ENCODE results near the gene CCL21. TPM values are rescaled to one million over a fixed set of nuclear protein-coding genes. Genes with fewer than 3 reads are reported as not detected.
A peak's percentile ranks its signal among the peaks of the same experiment; 100 is the strongest.

CCL21 gene
- total and polyA plus RNA-seq, 2 of the 13 experiments (the other 11 are each of a cell fraction or from before 2014, with no cell fraction given), result not detected

DNA sequence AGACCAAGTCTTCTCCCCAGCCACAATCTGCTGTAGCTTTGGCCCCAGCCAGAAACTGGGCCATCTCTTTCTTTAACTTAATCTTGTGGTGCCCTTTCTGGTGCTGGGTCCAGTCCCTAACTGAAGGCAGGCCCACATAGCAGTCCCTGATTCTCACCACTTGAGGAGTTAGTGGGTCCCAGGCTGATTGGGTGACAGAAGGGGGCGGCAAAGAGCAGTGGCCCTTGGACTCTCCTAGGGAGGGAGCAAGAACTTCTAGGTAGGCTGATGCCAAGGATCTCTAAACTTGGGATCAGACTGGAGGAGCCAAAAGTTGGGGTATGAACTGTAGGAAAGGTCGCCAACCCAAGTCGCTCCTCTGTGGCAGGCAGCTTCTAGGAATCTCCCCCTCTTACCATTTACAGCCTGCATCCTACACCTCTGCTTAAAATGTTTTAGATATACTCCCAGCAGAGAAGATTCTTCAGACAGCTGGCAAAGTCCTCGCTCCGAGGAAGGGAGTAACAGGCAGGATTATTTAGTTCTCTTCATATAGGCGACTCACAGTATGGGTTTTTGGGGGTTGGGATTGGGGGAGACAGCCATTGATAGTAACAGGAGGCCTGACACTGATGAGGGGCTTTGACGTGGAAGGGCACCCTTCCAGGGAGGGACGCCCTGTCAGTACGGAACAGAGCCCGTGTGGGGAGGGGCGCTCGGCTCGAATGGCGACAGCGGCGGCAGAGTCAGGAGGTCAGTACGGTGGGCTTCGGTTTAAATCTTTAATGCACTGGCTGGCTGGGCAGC is 45.5 kb downstream of the CCL21 start (continued):
- 0 out of 2 replicates have a peak, but pooled peaks have one; percentile 23 for TF ChIP-seq ZNF644 (CRISPR knock-in tag; IDR thresholded peaks at IDR 0.05; ENCODE audit: low read depth)
- no peak for TF ChIP-seq ISX (CRISPR knock-in tag; conservative IDR thresholded peaks at IDR 0.05)
- no peak for TF ChIP-seq POGZ (CRISPR knock-in tag; IDR thresholded peaks at IDR 0.05)
- TF ChIP-seq, protein P1, sequence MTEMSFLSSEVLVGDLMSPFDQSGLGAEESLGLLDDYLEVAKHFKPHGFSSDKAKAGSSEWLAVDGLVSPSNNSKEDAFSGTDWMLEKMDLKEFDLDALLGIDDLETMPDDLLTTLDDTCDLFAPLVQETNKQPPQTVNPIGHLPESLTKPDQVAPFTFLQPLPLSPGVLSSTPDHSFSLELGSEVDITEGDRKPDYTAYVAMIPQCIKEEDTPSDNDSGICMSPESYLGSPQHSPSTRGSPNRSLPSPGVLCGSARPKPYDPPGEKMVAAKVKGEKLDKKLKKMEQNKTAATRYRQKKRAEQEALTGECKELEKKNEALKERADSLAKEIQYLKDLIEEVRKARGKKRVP (CRISPR knock-in tag; IDR thresholded peaks at IDR 0.05), result no peak
- no peak for TF ChIP-seq ZNF484 (CRISPR knock-in tag; IDR thresholded peaks at IDR 0.05; ENCODE audit: borderline replicate concordance, low read depth)
- TF ChIP-seq FOXP1 (IDR thresholded peaks at IDR 0.05), result no peak
- TF ChIP-seq FOXP1 (CRISPR knock-in tag; IDR thresholded peaks at IDR 0.05), result no peak
- no peak for TF ChIP-seq ZNF546 (CRISPR knock-in tag; conservative IDR thresholded peaks at IDR 0.05)
- no peak for TF ChIP-seq MXD1 (CRISPR knock-in tag; IDR thresholded peaks at IDR 0.05)
- no peak for TF ChIP-seq ZNF878 (CRISPR knock-in tag; IDR thresholded peaks at IDR 0.05)
- no peak for TF ChIP-seq ZFAT (CRISPR knock-in tag; conservative IDR thresholded peaks at IDR 0.05)
- TF ChIP-seq, protein P2, sequence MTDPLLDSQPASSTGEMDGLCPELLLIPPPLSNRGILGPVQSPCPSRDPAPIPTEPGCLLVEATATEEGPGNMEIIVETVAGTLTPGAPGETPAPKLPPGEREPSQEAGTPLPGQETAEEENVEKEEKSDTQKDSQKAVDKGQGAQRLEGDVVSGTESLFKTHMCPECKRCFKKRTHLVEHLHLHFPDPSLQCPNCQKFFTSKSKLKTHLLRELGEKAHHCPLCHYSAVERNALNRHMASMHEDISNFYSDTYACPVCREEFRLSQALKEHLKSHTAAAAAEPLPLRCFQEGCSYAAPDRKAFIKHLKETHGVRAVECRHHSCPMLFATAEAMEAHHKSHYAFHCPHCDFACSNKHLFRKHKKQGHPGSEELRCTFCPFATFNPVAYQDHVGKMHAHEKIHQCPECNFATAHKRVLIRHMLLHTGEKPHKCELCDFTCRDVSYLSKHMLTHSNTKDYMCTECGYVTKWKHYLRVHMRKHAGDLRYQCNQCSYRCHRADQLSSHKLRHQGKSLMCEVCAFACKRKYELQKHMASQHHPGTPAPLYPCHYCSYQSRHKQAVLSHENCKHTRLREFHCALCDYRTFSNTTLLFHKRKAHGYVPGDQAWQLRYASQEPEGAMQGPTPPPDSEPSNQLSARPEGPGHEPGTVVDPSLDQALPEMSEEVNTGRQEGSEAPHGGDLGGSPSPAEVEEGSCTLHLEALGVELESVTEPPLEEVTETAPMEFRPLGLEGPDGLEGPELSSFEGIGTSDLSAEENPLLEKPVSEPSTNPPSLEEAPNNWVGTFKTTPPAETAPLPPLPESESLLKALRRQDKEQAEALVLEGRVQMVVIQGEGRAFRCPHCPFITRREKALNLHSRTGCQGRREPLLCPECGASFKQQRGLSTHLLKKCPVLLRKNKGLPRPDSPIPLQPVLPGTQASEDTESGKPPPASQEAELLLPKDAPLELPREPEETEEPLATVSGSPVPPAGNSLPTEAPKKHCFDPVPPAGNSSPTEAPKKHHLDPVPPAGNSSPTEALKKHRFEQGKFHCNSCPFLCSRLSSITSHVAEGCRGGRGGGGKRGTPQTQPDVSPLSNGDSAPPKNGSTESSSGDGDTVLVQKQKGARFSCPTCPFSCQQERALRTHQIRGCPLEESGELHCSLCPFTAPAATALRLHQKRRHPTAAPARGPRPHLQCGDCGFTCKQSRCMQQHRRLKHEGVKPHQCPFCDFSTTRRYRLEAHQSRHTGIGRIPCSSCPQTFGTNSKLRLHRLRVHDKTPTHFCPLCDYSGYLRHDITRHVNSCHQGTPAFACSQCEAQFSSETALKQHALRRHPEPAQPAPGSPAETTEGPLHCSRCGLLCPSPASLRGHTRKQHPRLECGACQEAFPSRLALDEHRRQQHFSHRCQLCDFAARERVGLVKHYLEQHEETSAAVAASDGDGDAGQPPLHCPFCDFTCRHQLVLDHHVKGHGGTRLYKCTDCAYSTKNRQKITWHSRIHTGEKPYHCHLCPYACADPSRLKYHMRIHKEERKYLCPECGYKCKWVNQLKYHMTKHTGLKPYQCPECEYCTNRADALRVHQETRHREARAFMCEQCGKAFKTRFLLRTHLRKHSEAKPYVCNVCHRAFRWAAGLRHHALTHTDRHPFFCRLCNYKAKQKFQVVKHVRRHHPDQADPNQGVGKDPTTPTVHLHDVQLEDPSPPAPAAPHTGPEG (CRISPR knock-in tag; IDR thresholded peaks at IDR 0.05), result no peak
- TF ChIP-seq, protein P3, sequence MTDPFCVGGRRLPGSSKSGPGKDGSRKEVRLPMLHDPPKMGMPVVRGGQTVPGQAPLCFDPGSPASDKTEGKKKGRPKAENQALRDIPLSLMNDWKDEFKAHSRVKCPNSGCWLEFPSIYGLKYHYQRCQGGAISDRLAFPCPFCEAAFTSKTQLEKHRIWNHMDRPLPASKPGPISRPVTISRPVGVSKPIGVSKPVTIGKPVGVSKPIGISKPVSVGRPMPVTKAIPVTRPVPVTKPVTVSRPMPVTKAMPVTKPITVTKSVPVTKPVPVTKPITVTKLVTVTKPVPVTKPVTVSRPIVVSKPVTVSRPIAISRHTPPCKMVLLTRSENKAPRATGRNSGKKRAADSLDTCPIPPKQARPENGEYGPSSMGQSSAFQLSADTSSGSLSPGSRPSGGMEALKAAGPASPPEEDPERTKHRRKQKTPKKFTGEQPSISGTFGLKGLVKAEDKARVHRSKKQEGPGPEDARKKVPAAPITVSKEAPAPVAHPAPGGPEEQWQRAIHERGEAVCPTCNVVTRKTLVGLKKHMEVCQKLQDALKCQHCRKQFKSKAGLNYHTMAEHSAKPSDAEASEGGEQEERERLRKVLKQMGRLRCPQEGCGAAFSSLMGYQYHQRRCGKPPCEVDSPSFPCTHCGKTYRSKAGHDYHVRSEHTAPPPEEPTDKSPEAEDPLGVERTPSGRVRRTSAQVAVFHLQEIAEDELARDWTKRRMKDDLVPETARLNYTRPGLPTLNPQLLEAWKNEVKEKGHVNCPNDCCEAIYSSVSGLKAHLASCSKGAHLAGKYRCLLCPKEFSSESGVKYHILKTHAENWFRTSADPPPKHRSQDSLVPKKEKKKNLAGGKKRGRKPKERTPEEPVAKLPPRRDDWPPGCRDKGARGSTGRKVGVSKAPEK (CRISPR knock-in tag; IDR thresholded peaks at IDR 0.05; ENCODE audit: borderline replicate concordance), result no peak
- no peak for TF ChIP-seq ZNF460 (CRISPR knock-in tag; IDR thresholded peaks at IDR 0.05; ENCODE audit: borderline replicate concordance)
- TF ChIP-seq ZEB1 (IDR thresholded peaks at IDR 0.05; ENCODE audit: insufficient replicate concordance, low read depth), result no peak
- TF ChIP-seq TRAFD1 (CRISPR knock-in tag; IDR thresholded peaks at IDR 0.05; ENCODE audit: borderline replicate concordance), result 0 out of 2 replicates have a peak, but pooled peaks have one; percentile 36
- TF ChIP-seq PAF1 (CRISPR knock-in tag; IDR thresholded peaks at IDR 0.05), result no peak
- no peak for TF ChIP-seq KLF11 (CRISPR knock-in tag; IDR thresholded peaks at IDR 0.05)
